ENCODE results near the gene HEPACAM. TPM values are rescaled to one million over a fixed set of nuclear protein-coding genes. Genes with fewer than 3 reads are reported as not detected.

HEPACAM gene
- total RNA-seq, 1 experiment from 2014 or later = not detected

DNA sequence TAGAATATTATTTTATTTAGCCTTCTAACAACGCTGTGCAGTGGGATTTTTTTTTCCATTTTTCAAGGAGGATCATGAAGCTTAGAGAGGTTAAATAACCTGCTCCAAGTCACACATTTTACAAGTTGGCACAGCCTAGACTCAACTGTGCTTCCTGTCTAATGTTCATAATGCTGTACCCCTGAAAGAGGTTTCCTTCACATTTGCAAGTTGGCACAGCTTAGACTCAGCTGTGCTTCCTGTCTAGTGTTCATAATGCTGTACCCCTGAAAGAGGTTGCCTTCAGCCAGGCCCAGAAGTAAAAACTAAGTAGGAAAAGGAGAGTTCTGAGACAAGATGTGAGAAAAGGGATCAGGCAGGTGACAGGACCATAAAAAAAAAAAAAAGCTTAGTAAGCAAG, 7.9 kb upstream of the HEPACAM start:
- H3K4me3 ChIP-seq (ENCODE audit: low read depth, low read length, poor library complexity, severe bottlenecking) = no peak overlapping the region
- no peaks in the 10 kb centered on the region for H3K36me3 ChIP-seq (ENCODE audit: insufficient read depth, low read length, poor library complexity, severe bottlenecking)
- H3K4me1 ChIP-seq (ENCODE audit: insufficient read depth, low read length, poor library complexity, severe bottlenecking) = no peaks in the 10 kb centered on the region
- no peaks in the 10 kb centered on the region for H3K9me3 ChIP-seq (ENCODE audit: low read depth, low read length, poor library complexity, severe bottlenecking)
- intact Hi-C loops (cut with micrococcal nuclease; ENCODE audit: unreplicated experiment) = no loop called here
- no peaks in the 10 kb centered on the region for H3K27me3 ChIP-seq (replicated peaks; ENCODE audit: insufficient read depth, low read depth, low read length, poor library complexity)
- no peak overlapping the region for H3K27ac ChIP-seq (ENCODE audit: low read depth, low read length, poor library complexity, severe bottlenecking)
- DNase-seq (ENCODE audit: low spot score) = no peak
- ChIA-PET CTCF (interaction anchor here (0.6 kb wide), 1 partner anchor 454 kb away, joined by 4 read pairs; no protein-coding TSS in a partner anchor), POLR2A (ENCODE audit: low non-redundant PET) (no interaction called here)
- no TSS peak for BruUV-seq (replicated peaks)
- TF ChIP-seq, protein P1, sequence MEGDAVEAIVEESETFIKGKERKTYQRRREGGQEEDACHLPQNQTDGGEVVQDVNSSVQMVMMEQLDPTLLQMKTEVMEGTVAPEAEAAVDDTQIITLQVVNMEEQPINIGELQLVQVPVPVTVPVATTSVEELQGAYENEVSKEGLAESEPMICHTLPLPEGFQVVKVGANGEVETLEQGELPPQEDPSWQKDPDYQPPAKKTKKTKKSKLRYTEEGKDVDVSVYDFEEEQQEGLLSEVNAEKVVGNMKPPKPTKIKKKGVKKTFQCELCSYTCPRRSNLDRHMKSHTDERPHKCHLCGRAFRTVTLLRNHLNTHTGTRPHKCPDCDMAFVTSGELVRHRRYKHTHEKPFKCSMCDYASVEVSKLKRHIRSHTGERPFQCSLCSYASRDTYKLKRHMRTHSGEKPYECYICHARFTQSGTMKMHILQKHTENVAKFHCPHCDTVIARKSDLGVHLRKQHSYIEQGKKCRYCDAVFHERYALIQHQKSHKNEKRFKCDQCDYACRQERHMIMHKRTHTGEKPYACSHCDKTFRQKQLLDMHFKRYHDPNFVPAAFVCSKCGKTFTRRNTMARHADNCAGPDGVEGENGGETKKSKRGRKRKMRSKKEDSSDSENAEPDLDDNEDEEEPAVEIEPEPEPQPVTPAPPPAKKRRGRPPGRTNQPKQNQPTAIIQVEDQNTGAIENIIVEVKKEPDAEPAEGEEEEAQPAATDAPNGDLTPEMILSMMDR (conservative IDR thresholded peaks at IDR 0.05; ENCODE audit: low read depth, low read length) = no peak
- no peak for TF ChIP-seq EZH2 (IDR thresholded peaks at IDR 0.05; ENCODE audit: borderline replicate concordance, low read depth, low read length, poor library complexity, severe bottlenecking)

DNA sequence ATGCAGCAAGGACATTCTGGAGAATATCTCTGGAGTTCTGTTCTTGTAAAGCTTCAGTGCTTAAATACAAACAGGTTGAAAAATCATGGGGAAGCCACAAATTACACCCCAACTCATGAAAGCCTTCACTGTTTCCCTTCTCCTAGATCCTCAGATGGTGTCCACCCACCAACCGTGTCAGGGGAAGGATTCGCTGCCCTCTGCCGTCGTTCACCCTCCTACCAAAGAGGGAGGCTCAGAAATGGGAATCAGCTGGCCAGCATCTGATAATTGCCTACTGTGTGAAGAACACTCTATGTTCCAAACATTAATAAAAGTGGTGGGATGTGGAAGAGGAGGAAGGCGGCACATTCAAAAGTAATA, 7.4 kb upstream of the HEPACAM start:
- Histone ChIP-seq H3K36me3 (ENCODE audit: insufficient read depth, low read length, poor library complexity, severe bottlenecking) (no peaks in the 10 kb centered on the region), H3K4me3 (ENCODE audit: low read depth, low read length, poor library complexity, severe bottlenecking) (no peak overlapping the region), H3K27ac (ENCODE audit: low read depth, low read length, poor library complexity, severe bottlenecking) (no peak overlapping the region), H3K4me1 (ENCODE audit: insufficient read depth, low read length, poor library complexity, severe bottlenecking) (no peaks in the 10 kb centered on the region), H3K9me3 (ENCODE audit: low read depth, low read length, poor library complexity, severe bottlenecking) (no peaks in the 10 kb centered on the region), H3K27me3 (replicated peaks; ENCODE audit: insufficient read depth, low read depth, low read length, poor library complexity) (no peaks in the 10 kb centered on the region)
- CTCF ChIA-PET = no interaction called here
- POLR2A ChIA-PET (ENCODE audit: low non-redundant PET) = no interaction called here
- no TSS peak for BruUV-seq (replicated peaks)
- intact Hi-C loops (cut with micrococcal nuclease; ENCODE audit: unreplicated experiment) = no loop called here
- TF ChIP-seq, protein P1 (conservative IDR thresholded peaks at IDR 0.05; ENCODE audit: low read depth, low read length) = no peak
- no peak for TF ChIP-seq EZH2 (IDR thresholded peaks at IDR 0.05; ENCODE audit: borderline replicate concordance, low read depth, low read length, poor library complexity, severe bottlenecking)
- no peak for DNase-seq (ENCODE audit: low spot score)

DNA sequence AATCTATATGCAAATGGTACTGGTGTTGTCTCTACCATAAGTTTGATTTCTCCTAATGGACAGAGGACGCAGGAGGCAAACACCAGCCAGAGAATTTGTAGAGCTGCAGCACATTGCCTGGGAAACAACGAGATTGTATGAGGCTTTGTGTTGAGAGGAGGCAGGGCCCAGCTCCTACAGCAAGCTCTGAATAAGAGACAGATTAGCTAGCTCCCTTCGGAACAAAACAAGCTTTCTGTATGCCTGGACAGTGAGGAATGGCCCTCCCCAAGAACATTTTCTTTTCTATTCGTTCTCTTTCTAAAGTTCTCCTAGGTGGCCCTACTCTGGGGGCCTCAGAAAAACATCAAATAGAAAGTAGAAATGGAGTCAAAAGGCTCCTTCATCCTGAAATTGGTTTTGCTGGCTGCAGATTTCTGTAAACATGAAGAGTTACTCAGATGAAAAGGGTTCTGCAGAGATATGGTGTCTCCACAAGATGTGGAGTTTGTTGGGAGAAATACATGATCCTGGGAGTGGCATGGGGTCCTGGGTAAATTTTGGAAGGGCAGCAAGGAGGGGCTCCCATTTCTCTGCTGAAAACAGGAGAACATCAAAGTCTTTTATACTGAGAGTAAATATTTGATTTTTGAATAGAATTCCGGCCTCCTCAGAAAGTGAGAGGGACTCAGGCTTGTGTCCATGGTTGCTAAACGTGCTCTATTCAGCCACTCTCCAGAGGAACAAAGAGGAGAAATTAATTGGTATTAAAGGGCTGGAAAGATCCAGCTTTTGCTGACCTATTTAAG, 6.8 kb upstream of the HEPACAM start:
- no peak overlapping the region for H3K27ac ChIP-seq (ENCODE audit: low read depth, low read length, poor library complexity, severe bottlenecking)
- BruUV-seq (replicated peaks) = no TSS peak
- peaks cover 1% of the 10 kb centered on the region for H3K27me3 ChIP-seq (replicated peaks; ENCODE audit: insufficient read depth, low read depth, low read length, poor library complexity)
- no peaks in the 10 kb centered on the region for H3K4me1 ChIP-seq (ENCODE audit: insufficient read depth, low read length, poor library complexity, severe bottlenecking)
- H3K9me3 ChIP-seq (ENCODE audit: low read depth, low read length, poor library complexity, severe bottlenecking) = no peaks in the 10 kb centered on the region
- ChIA-PET POLR2A (ENCODE audit: low non-redundant PET) (no interaction called here), CTCF (no interaction called here)
- intact Hi-C loops (cut with micrococcal nuclease; ENCODE audit: unreplicated experiment) = no loop called here
- H3K36me3 ChIP-seq (ENCODE audit: insufficient read depth, low read length, poor library complexity, severe bottlenecking) = no peaks in the 10 kb centered on the region
- no peak overlapping the region for H3K4me3 ChIP-seq (ENCODE audit: low read depth, low read length, poor library complexity, severe bottlenecking)
- TF ChIP-seq EZH2 (IDR thresholded peaks at IDR 0.05; ENCODE audit: borderline replicate concordance, low read depth, low read length, poor library complexity, severe bottlenecking) = no peak
- TF ChIP-seq, protein P1 (conservative IDR thresholded peaks at IDR 0.05; ENCODE audit: low read depth, low read length) = no peak
- no peak for DNase-seq (ENCODE audit: low spot score)
